GM23338 (cell line): ENCODE data around the gene CNOT4.

Experiments
- EZH2 ChIP-seq: fragments of 200-600 bp; sonication (generic); IDR thresholded peaks from one replicate; pipeline ENCODE4 v1.8.0; 2017; ENCODE audit warnings: antibody characterized with exemption, mild to moderate bottlenecking, low read depth; ENCODE audit not compliant: unreplicated experiment
- EZH2phosphoT487 ChIP-seq: fragments of 200-600 bp; sonication (generic); IDR thresholded peaks from one replicate; pipeline ENCODE4 v1.8.1; 2018; ENCODE audit warnings: antibody characterized with exemption; ENCODE audit not compliant: unreplicated experiment
- JUNB ChIP-seq: IDR thresholded peaks from one replicate; pipeline ENCODE4 v1.6.1; 2016; ENCODE audit warnings: antibody characterized with exemption; ENCODE audit not compliant: unreplicated experiment
- POLR2AphosphoS5 ChIP-seq: IDR thresholded peaks from 2 replicates; pipeline ENCODE4 v1.6.1; 2016; ENCODE audit warnings: antibody characterized with exemption, low read depth
- ZNF331 ChIP-seq: fragments of 250-450 bp; sonication (Bioruptor Pico); IDR thresholded peaks from 2 replicates; pipeline ENCODE4 v1.5.0; 2020; ENCODE audit warnings: low read depth, mild to moderate bottlenecking, moderate library complexity
- TF ChIP-seq, protein P1 (sequence below), 2 experiments: fragments of 200-600 bp in 1 of 2; sonication (generic) in 1 of 2; conservative IDR thresholded peaks; 2 replicates each; pipeline versions ENCODE4 v1.5.1 to v1.6.1; 2016 to 2017; ENCODE audit warnings: antibody characterized with exemption in 2 of 2, low read depth in 2 of 2, mild to moderate bottlenecking in 2 of 2, moderate library complexity in 1 of 2
- TF ChIP-seq, protein P2 (sequence below): IDR thresholded peaks from one replicate; pipeline ENCODE4 v1.6.1; 2018; ENCODE audit warnings: antibody characterized with exemption; ENCODE audit not compliant: unreplicated experiment
- TF ChIP-seq, protein P3 (sequence below): IDR thresholded peaks from 2 replicates; pipeline ENCODE4 v1.6.1; 2016; ENCODE audit warnings: antibody characterized with exemption

DNA sequence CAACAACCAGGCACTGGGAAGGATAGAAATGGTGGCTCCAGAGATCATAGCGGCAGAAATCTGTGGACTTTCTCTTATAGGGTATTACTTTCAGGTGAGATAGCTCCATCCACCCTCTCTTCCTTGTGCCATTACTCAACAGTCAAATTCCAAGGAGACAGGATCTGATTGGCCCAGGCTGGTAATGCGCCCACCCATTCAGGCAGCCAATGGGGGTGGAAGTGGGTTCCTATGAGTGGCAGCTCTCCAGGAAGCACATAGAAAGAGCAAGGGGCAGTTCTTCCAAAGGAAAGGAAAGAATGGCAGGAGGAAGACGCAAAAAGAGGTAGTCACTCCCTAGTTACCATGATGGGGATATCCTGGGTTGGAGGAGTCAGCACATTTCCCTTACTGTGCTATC lies 181.8 kb downstream of the CNOT4 start:
- TF ChIP-seq POLR2AphosphoS5 (no peak), EZH2 (no peak), JUNB (no peak), EZH2phosphoT487 (no peak), ZNF331 (CRISPR knock-in tag) (no peak)
- TF ChIP-seq, protein P1, sequence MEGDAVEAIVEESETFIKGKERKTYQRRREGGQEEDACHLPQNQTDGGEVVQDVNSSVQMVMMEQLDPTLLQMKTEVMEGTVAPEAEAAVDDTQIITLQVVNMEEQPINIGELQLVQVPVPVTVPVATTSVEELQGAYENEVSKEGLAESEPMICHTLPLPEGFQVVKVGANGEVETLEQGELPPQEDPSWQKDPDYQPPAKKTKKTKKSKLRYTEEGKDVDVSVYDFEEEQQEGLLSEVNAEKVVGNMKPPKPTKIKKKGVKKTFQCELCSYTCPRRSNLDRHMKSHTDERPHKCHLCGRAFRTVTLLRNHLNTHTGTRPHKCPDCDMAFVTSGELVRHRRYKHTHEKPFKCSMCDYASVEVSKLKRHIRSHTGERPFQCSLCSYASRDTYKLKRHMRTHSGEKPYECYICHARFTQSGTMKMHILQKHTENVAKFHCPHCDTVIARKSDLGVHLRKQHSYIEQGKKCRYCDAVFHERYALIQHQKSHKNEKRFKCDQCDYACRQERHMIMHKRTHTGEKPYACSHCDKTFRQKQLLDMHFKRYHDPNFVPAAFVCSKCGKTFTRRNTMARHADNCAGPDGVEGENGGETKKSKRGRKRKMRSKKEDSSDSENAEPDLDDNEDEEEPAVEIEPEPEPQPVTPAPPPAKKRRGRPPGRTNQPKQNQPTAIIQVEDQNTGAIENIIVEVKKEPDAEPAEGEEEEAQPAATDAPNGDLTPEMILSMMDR (conservative IDR thresholded peaks at IDR 0.05; ENCODE audit: low read depth in 2 of 2): no peak
- TF ChIP-seq, protein P2, sequence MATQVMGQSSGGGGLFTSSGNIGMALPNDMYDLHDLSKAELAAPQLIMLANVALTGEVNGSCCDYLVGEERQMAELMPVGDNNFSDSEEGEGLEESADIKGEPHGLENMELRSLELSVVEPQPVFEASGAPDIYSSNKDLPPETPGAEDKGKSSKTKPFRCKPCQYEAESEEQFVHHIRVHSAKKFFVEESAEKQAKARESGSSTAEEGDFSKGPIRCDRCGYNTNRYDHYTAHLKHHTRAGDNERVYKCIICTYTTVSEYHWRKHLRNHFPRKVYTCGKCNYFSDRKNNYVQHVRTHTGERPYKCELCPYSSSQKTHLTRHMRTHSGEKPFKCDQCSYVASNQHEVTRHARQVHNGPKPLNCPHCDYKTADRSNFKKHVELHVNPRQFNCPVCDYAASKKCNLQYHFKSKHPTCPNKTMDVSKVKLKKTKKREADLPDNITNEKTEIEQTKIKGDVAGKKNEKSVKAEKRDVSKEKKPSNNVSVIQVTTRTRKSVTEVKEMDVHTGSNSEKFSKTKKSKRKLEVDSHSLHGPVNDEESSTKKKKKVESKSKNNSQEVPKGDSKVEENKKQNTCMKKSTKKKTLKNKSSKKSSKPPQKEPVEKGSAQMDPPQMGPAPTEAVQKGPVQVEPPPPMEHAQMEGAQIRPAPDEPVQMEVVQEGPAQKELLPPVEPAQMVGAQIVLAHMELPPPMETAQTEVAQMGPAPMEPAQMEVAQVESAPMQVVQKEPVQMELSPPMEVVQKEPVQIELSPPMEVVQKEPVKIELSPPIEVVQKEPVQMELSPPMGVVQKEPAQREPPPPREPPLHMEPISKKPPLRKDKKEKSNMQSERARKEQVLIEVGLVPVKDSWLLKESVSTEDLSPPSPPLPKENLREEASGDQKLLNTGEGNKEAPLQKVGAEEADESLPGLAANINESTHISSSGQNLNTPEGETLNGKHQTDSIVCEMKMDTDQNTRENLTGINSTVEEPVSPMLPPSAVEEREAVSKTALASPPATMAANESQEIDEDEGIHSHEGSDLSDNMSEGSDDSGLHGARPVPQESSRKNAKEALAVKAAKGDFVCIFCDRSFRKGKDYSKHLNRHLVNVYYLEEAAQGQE: no peak
- TF ChIP-seq, protein P3, sequence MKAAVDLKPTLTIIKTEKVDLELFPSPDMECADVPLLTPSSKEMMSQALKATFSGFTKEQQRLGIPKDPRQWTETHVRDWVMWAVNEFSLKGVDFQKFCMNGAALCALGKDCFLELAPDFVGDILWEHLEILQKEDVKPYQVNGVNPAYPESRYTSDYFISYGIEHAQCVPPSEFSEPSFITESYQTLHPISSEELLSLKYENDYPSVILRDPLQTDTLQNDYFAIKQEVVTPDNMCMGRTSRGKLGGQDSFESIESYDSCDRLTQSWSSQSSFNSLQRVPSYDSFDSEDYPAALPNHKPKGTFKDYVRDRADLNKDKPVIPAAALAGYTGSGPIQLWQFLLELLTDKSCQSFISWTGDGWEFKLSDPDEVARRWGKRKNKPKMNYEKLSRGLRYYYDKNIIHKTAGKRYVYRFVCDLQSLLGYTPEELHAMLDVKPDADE: no peak
